HG02763 (cell line): ENCODE measurements around the gene VMAC.

Source experiments
- ATAC-seq: cut with Tn5 transposase; IDR thresholded peaks from one replicate; pipeline ENCODE4 v1.9.1; 2021; ENCODE audit warnings: mild to moderate bottlenecking, moderate library complexity; ENCODE audit not compliant: unreplicated experiment

VMAC gene

GRCh38 chr19:5903624-5904351 lies 884 bp upstream of the VMAC start, which contains the start of gene NDUFA11:
Gene NDUFA11, minus strand, starts transcription at chr19:5903790. Its CDS starts 82 bp downstream, at chr19:5903708.
- ATAC-seq = peak; percentile 33

GRCh38 chr19:5905114-5905778 lies 574 bp downstream of the VMAC start:
- ATAC-seq = no peak

GRCh38 chr19:5907241-5907640 lies 2.6 kb downstream of the VMAC start:
- no peak for ATAC-seq

- ATAC-seq = no peak
These were observed 4.2 kb downstream of the VMAC start for GRCh38 chr19:5908773-5909442.

GRCh38 chr19:5910638-5910907 lies 5.9 kb downstream of the VMAC start:
- ATAC-seq = no peak

GRCh38 chr19:5911366-5911765 lies 6.7 kb downstream of the VMAC start:
- no peak for ATAC-seq

- no peak for ATAC-seq
These were observed 9.2 kb downstream of the VMAC start, which contains the start of gene CAPS for GRCh38 chr19:5913739-5914357. Gene CAPS, plus strand, starts transcription at chr19:5914254. Its CDS starts 153 bp downstream, at chr19:5914407.

- no peak for ATAC-seq
These were observed 9.7 kb downstream of the VMAC start for GRCh38 chr19:5914358-5914774.

GRCh38 chr19:5914946-5915781 lies 10.5 kb downstream of the VMAC start:
- no peak for ATAC-seq

- ATAC-seq = no peak
These were observed 11.1 kb downstream of the VMAC start for GRCh38 chr19:5915782-5916165.

- ATAC-seq = no peak
These were observed 11.6 kb downstream of the VMAC start for GRCh38 chr19:5916181-5916708.

GRCh38 chr19:5917431-5918107 lies 12.9 kb downstream of the VMAC start:
- no peak for ATAC-seq

- no peak for ATAC-seq
These were observed 13.9 kb downstream of the VMAC start for GRCh38 chr19:5918463-5919079.

- ATAC-seq = no peak
These were observed 17.0 kb downstream of the VMAC start for GRCh38 chr19:5921516-5922160.

- no peak for ATAC-seq
These were observed 17.5 kb downstream of the VMAC start for GRCh38 chr19:5922161-5922545.

GRCh38 chr19:5923356-5923755 lies 18.7 kb downstream of the VMAC start:
- no peak for ATAC-seq

- ATAC-seq = no peak
These were observed 21.3 kb downstream of the VMAC start for GRCh38 chr19:5925830-5926427.

- ATAC-seq = no peak
These were observed 22.2 kb downstream of the VMAC start for GRCh38 chr19:5926641-5927440.
